GM19239 (cell line): ENCODE measurements around the gene SYNDIG1.

Source experiments
- DNase-seq: peaks from one replicate; pipeline ENCODE4 v3.0.0; 2011; ENCODE audit warnings: low spot score; ENCODE audit not compliant: insufficient read length
- FAIRE-seq: peaks from 2 replicates; lab custom pipeline; 2011; peaks lifted over from hg19 to GRCh38; lab: Jason Lieb, UNC

Gene SYNDIG1

GRCh38 chr20:24445510-24446170 is 23.8 kb upstream of the SYNDIG1 start:
- FAIRE-seq (no peak), DNase-seq (no peak)

GRCh38 chr20:24446811-24447210 is 22.6 kb upstream of the SYNDIG1 start:
- FAIRE-seq (no peak), DNase-seq (no peak)

GRCh38 chr20:24448170-24448569 is 21.3 kb upstream of the SYNDIG1 start:
- FAIRE-seq: no peak
- no peak for DNase-seq

- DNase-seq (no peak), FAIRE-seq (no peak)
These were observed 20.3 kb upstream of the SYNDIG1 start for GRCh38 chr20:24449026-24449720.

GRCh38 chr20:24450177-24450576 is 19.3 kb upstream of the SYNDIG1 start:
- no peak for FAIRE-seq
- no peak for DNase-seq

GRCh38 chr20:24450624-24451376 is 18.6 kb upstream of the SYNDIG1 start:
- FAIRE-seq (no peak), DNase-seq (no peak)

GRCh38 chr20:24451428-24451827 is 18.0 kb upstream of the SYNDIG1 start:
- DNase-seq (no peak), FAIRE-seq (no peak)

GRCh38 chr20:24452016-24452415 is 17.4 kb upstream of the SYNDIG1 start:
- DNase-seq (no peak), FAIRE-seq (no peak)

- no peak for DNase-seq
- FAIRE-seq: no peak
These were observed 16.8 kb upstream of the SYNDIG1 start for GRCh38 chr20:24452498-24453127.

GRCh38 chr20:24453869-24454268 is 15.6 kb upstream of the SYNDIG1 start:
- FAIRE-seq (no peak), DNase-seq (no peak)

GRCh38 chr20:24455081-24455480 is 14.3 kb upstream of the SYNDIG1 start:
- DNase-seq (no peak), FAIRE-seq (no peak)

GRCh38 chr20:24456398-24456781 is 13.0 kb upstream of the SYNDIG1 start:
- DNase-seq (no peak), FAIRE-seq (no peak)

- no peak for FAIRE-seq
- DNase-seq: no peak
These were observed 11.0 kb upstream of the SYNDIG1 start for GRCh38 chr20:24458436-24458835.

- FAIRE-seq (no peak), DNase-seq (no peak)
These were observed 9.7 kb upstream of the SYNDIG1 start for GRCh38 chr20:24459733-24460132.

- DNase-seq (no peak), FAIRE-seq (no peak)
These were observed 8.7 kb upstream of the SYNDIG1 start for GRCh38 chr20:24460712-24461111.

- DNase-seq (no peak), FAIRE-seq (no peak)
These were observed 7.6 kb upstream of the SYNDIG1 start for GRCh38 chr20:24461848-24462247.

GRCh38 chr20:24462460-24463010 is 6.9 kb upstream of the SYNDIG1 start:
- FAIRE-seq (no peak), DNase-seq (no peak)

GRCh38 chr20:24465159-24465558 is 4.3 kb upstream of the SYNDIG1 start:
- no peak for FAIRE-seq
- DNase-seq: no peak

GRCh38 chr20:24465730-24466129 is 3.7 kb upstream of the SYNDIG1 start:
- no peak for DNase-seq
- FAIRE-seq: no peak

GRCh38 chr20:24468401-24469115 is 871 bp upstream of the SYNDIG1 start:
- no peak for FAIRE-seq
- no peak for DNase-seq
